CD4-positive, alpha-beta T cell (primary cell): Measurements from ENCODE around the gene BICC1. TPM values are rescaled to one million over a fixed set of nuclear protein-coding genes. Genes with fewer than 3 reads are reported as not detected.

Source experiments
- ATAC-seq: fragments of 200-7000 bp; cut with Tn5 transposase; one replicate; pipeline ENCODE4 v1.10.0; 2022; ENCODE audit warnings: mild to moderate bottlenecking; ENCODE audit not compliant: poor library complexity
- CTCF ChIA-PET: fragments of 350-600 bp; sonication (Branson Sonifier 250); formaldehyde crosslinking; loops from one replicate; lab custom pipeline; 2021; ENCODE audit warnings: antibody characterized with exemption, inconsistent platforms; lab: Charles Lee
- POLR2A ChIA-PET: fragments of 350-600 bp; sonication (Branson Sonifier 250); formaldehyde crosslinking; loops from one replicate; lab custom pipeline; 2021; ENCODE audit warnings: antibody characterized with exemption, inconsistent platforms; lab: Charles Lee
- DNase-seq, 14 experiments: peaks; one replicate each; pipeline ENCODE4 v3.0.0-alpha.2; 2013 to 2020; ENCODE audit warnings: mixed read lengths in 2 of 14
- H3K27ac ChIP-seq, 2 donors: one replicate each; pipeline versions ENCODE4 v1.5.1 to v1.7.0; 2013; ENCODE audit warnings: low read length in 2 of 2, low read depth in 1 of 2, mild to moderate bottlenecking in 1 of 2
- H3K27me3 ChIP-seq, 2 experiments: 1 replicate in 1 of 2; 2 replicates in 1 of 2; pipeline versions ENCODE4 v1.6.1 to v1.7.0; 2013; ENCODE audit warnings: low read length in 2 of 2, control low read depth in 1 of 2, mild to moderate bottlenecking in 1 of 2, moderate library complexity in 1 of 2; ENCODE audit not compliant: insufficient read depth in 2 of 2, control insufficient read depth in 1 of 2
- H3K36me3 ChIP-seq: one replicate; pipeline ENCODE4 v1.6.1; 2013; ENCODE audit warnings: low read length, control low read depth; ENCODE audit not compliant: insufficient read depth
- H3K4me1 ChIP-seq: one replicate; pipeline ENCODE4 v1.6.1; 2013; ENCODE audit warnings: low read length, control low read depth; ENCODE audit not compliant: insufficient read depth
- H3K4me3 ChIP-seq: one replicate; pipeline ENCODE4 v1.5.1; 2013; ENCODE audit warnings: mild to moderate bottlenecking, low read length, moderate library complexity
- H3K9me3 ChIP-seq, 2 experiments: 1 replicate in 1 of 2; 2 replicates in 1 of 2; pipeline versions ENCODE4 v1.6.1 to v1.7.0; 2013; ENCODE audit warnings: low read length in 2 of 2, mild to moderate bottlenecking in 2 of 2, control low read depth in 1 of 2, moderate library complexity in 1 of 2; ENCODE audit not compliant: control insufficient read depth in 1 of 2, insufficient read depth in 1 of 2
- H3K27ac Mint-ChIP-seq: one replicate; pipeline ENCODE4 v1.8.0; 2020; ENCODE audit warnings: mixed read lengths
- H3K27me3 Mint-ChIP-seq: one replicate; pipeline ENCODE4 v1.8.0; 2021; ENCODE audit warnings: mixed read lengths
- H3K36me3 Mint-ChIP-seq: one replicate; pipeline ENCODE4 v1.8.0; 2021; ENCODE audit warnings: low read depth, mixed read lengths
- H3K4me1 Mint-ChIP-seq: one replicate; pipeline ENCODE4 v1.8.0; 2021; ENCODE audit warnings: low read depth, mixed read lengths
- H3K4me3 Mint-ChIP-seq: one replicate; pipeline ENCODE4 v1.8.0; 2020; ENCODE audit warnings: mild to moderate bottlenecking, mixed read lengths
- H3K9me3 Mint-ChIP-seq: one replicate; pipeline ENCODE4 v1.8.0; 2020; ENCODE audit warnings: mixed read lengths
- CTCF ChIP-seq: fragments of 200-600 bp; IDR thresholded peaks from one replicate; pipeline ENCODE4 v1.8.0; 2022; ENCODE audit warnings: antibody characterized with exemption, mild to moderate bottlenecking
- intact Hi-C, 2 experiments: fragments of 100-400 bp; cut with DNase I in 1 of 2; cut with micrococcal nuclease in 1 of 2; formaldehyde crosslinking; loops; one replicate each; pipeline versions ENCODE4 v1.15.1 to v1.9.0; 2023 to 2025; cut with DNase I, micrococcal nuclease
- total RNA-seq, 174 experiments: library from RNA in 2 of 174; stranded (reverse) in 2 of 174; gene quantifications; one replicate each; pipeline ENCODE4 v1.2.3 and lab custom pipeline; 2021 to 2026

BICC1 gene
- total RNA-seq, 2 experiments from 2014 or later, result not detected

- Mint-ChIP-seq H3K4me3 (no peak overlapping the region), H3K36me3 (no peaks in the 10 kb centered on the region), H3K27me3 (no peaks in the 10 kb centered on the region), H3K27ac (no peak overlapping the region), H3K4me1 (no peaks in the 10 kb centered on the region), H3K9me3 (peaks cover 13% of the 10 kb centered on the region)
- Histone ChIP-seq H3K9me3 (no peaks in the 10 kb centered on the region), H3K36me3 (no peaks in the 10 kb centered on the region), H3K27me3 (no peaks in the 10 kb centered on the region), H3K4me1 (no peaks in the 10 kb centered on the region), H3K27ac (no peak overlapping the region), H3K4me3 (no peak overlapping the region)
- DNase-seq (no peak), ATAC-seq (no peak)
- ChIA-PET CTCF (no interaction called here), POLR2A (no interaction called here)
- intact Hi-C loops, result no loop called here
- no peak for TF ChIP-seq CTCF
These were observed 41.6 kb downstream of the BICC1 start for GRCh38 chr10:58554316-58554715.

- TF ChIP-seq CTCF, result no peak
- H3K27me3 ChIP-seq, result no peaks in the 10 kb centered on the region
- ChIA-PET CTCF (no interaction called here), POLR2A (no interaction called here)
- DNase-seq (no peak), ATAC-seq (no peak)
- H3K27ac ChIP-seq, result no peak overlapping the region
- Mint-ChIP-seq H3K27ac (no peak overlapping the region), H3K36me3 (no peaks in the 10 kb centered on the region), H3K4me3 (no peak overlapping the region), H3K9me3 (peaks cover 20% of the 10 kb centered on the region), H3K4me1 (no peaks in the 10 kb centered on the region), H3K27me3 (no peaks in the 10 kb centered on the region)
- intact Hi-C loops, result no loop called here
- H3K4me3 ChIP-seq, result no peak overlapping the region
- no peaks in the 10 kb centered on the region for H3K4me1 ChIP-seq
- H3K36me3 ChIP-seq, result no peaks in the 10 kb centered on the region
- H3K9me3 ChIP-seq, result no peaks in the 10 kb centered on the region
These were observed 42.7 kb downstream of the BICC1 start for GRCh38 chr10:58555170-58555929.

GRCh38 chr10:58555930-58556311 lies 43.2 kb downstream of the BICC1 start:
- no peak overlapping the region for H3K27ac Mint-ChIP-seq
- H3K36me3 ChIP-seq, result no peaks in the 10 kb centered on the region
- no peaks in the 10 kb centered on the region for H3K4me1 ChIP-seq
- H3K9me3 ChIP-seq, result no peaks in the 10 kb centered on the region
- no peak overlapping the region for H3K4me3 ChIP-seq
- no peak for TF ChIP-seq CTCF
- ChIA-PET CTCF (no interaction called here), POLR2A (no interaction called here)
- H3K4me1 Mint-ChIP-seq, result no peaks in the 10 kb centered on the region
- no peaks in the 10 kb centered on the region for H3K27me3 Mint-ChIP-seq
- no peaks in the 10 kb centered on the region for H3K36me3 Mint-ChIP-seq
- no peak overlapping the region for H3K27ac ChIP-seq
- peaks cover 20% of the 10 kb centered on the region for H3K9me3 Mint-ChIP-seq
- no peak for DNase-seq
- no peak overlapping the region for H3K4me3 Mint-ChIP-seq
- ATAC-seq, result no peak
- H3K27me3 ChIP-seq, result no peaks in the 10 kb centered on the region
- intact Hi-C loops, result no loop called here
